PC-3 (cell line): Measurements from ENCODE around the gene PRSS50. TPM values are rescaled to one million over a fixed set of nuclear protein-coding genes. Genes with fewer than 3 reads are reported as not detected.
A peak's percentile ranks its signal among the peaks of the same experiment; 100 is the strongest.

ENCODE experiments used
- ATAC-seq: fragments of 200-7000 bp; cut with Tn5 transposase; 2 replicates; pipeline ENCODE4 v1.9.1; 2020; ENCODE audit warnings: mild to moderate bottlenecking, moderate library complexity
- Bru-seq: library from RNA; stranded (reverse); fragments of 400-500 nt; gene quantifications from one replicate; lab custom pipeline; 2021; lab: Mats Ljungman, UMichigan
- BruChase-seq, 2 experiments: library from RNA; stranded (reverse); fragments of 400-500 nt; gene quantifications; one replicate each; lab custom pipeline; 2021; lab: Mats Ljungman, UMichigan
- BruUV-seq: library from RNA; stranded (reverse); fragments of 400-500 nt; replicated peaks from 2 replicates; lab custom pipeline; 2021; lab: Mats Ljungman, UMichigan
- CTCF ChIA-PET: fragments of 300-600 bp; sonication (Branson Sonifier 250); formaldehyde crosslinking; loops from one replicate; lab custom pipeline; 2022; ENCODE audit warnings: antibody characterized with exemption; lab: Charles Lee
- POLR2A ChIA-PET: fragments of 300-600 bp; sonication (Branson Sonifier 250); formaldehyde crosslinking; loops from one replicate; lab custom pipeline; 2022; ENCODE audit warnings: antibody characterized with exemption; ENCODE audit not compliant: unreplicated experiment; lab: Charles Lee
- DNase-seq: peaks from one replicate; pipeline ENCODE4 v3.0.0-alpha.2; 2015
- H2AFZ ChIP-seq: fragments of 300-600 bp; sonication (generic); 2 replicates; pipeline ENCODE4 v1.6.0; 2016; ENCODE audit warnings: antibody characterized with exemption, low read length
- H3F3A ChIP-seq: fragments of 300-600 bp; sonication (generic); one replicate; pipeline ENCODE4 v1.6.0; 2017; ENCODE audit warnings: antibody characterized with exemption, low read length, control low read depth, mild to moderate bottlenecking; ENCODE audit not compliant: unreplicated experiment
- H3K27ac ChIP-seq: fragments of 300-600 bp; sonication (generic); 2 replicates; pipeline ENCODE4 v1.5.1; 2016; ENCODE audit warnings: mild to moderate bottlenecking, low read length
- H3K27me3 ChIP-seq: fragments of 300-600 bp; sonication (generic); 2 replicates; pipeline ENCODE4 v1.6.1; 2016; ENCODE audit warnings: low read length, mixed read lengths
- H3K36me3 ChIP-seq: fragments of 300-600 bp; sonication (generic); 2 replicates; pipeline ENCODE4 v1.6.1; 2016; ENCODE audit warnings: low read depth, mixed run types, low read length, mixed read lengths
- H3K4me1 ChIP-seq: fragments of 300-600 bp; sonication (generic); 2 replicates; pipeline ENCODE4 v1.5.1; 2016; ENCODE audit warnings: low read length; ENCODE audit not compliant: insufficient read depth
- H3K4me2 ChIP-seq: fragments of 300-600 bp; sonication (generic); 2 replicates; pipeline ENCODE4 v1.6.0; 2016; ENCODE audit warnings: low read length
- H3K4me3 ChIP-seq: fragments of 300-600 bp; sonication (generic); 2 replicates; pipeline ENCODE4 v1.5.1; 2016; ENCODE audit warnings: mild to moderate bottlenecking, low read length, mixed read lengths
- H3K79me2 ChIP-seq: fragments of 300-600 bp; sonication (generic); 2 replicates; pipeline ENCODE4 v1.6.1; 2017; ENCODE audit warnings: low read length, mixed read lengths
- H3K9ac ChIP-seq: fragments of 300-600 bp; sonication (generic); 2 replicates; pipeline ENCODE4 v1.6.0; 2016; ENCODE audit warnings: mild to moderate bottlenecking, low read length
- H3K9me2 ChIP-seq: fragments of 300-600 bp; sonication (generic); replicated peaks from 2 replicates; pipeline ENCODE4 v1.6.1; 2016; ENCODE audit warnings: mixed run types, low read length, mixed read lengths
- H3K9me3 ChIP-seq: fragments of 300-600 bp; sonication (generic); 2 replicates; pipeline ENCODE4 v1.6.1; 2016; ENCODE audit warnings: low read length, mixed read lengths
- H4K20me1 ChIP-seq: fragments of 300-600 bp; sonication (generic); 2 replicates; pipeline ENCODE4 v1.6.1; 2016; ENCODE audit warnings: low read length, mixed read lengths
- EZH2 ChIP-seq: fragments of 300-600 bp; sonication (generic); IDR thresholded peaks from one replicate; pipeline ENCODE4 v1.6.1; 2017; ENCODE audit warnings: antibody characterized with exemption, mild to moderate bottlenecking, low read length; ENCODE audit not compliant: unreplicated experiment
- EZH2phosphoT487 ChIP-seq: fragments of 300-600 bp; sonication (generic); IDR thresholded peaks from 2 replicates; pipeline ENCODE4 v1.6.1; 2018; ENCODE audit warnings: mild to moderate bottlenecking, antibody characterized with exemption, low read length, borderline replicate concordance
- intact Hi-C: fragments of 100-400 bp; cut with micrococcal nuclease; formaldehyde crosslinking; loops from 2 replicates; pipeline ENCODE4 v1.9.0; 2023
- long read RNA-seq: library from polyadenylated mRNA; unstranded; transcript quantifications from one replicate; pipeline ENCODE4 v2.0.0, GENCODE V29; 2021; ENCODE audit not compliant: unreplicated experiment
- total RNA-seq: library from RNA; depleted of rRNA; stranded (reverse); fragments of >200 nt; gene quantifications from 2 replicates; pipeline ENCODE4 v1.2.3, GENCODE V29; 2014; rRNA removed
- TF ChIP-seq, protein P1 (sequence below): fragments of 300-600 bp; sonication (generic); conservative IDR thresholded peaks from 2 replicates; pipeline ENCODE4 v1.5.1; 2017; ENCODE audit warnings: antibody characterized with exemption, low read depth, mild to moderate bottlenecking, low read length

Gene PRSS50, protein sequence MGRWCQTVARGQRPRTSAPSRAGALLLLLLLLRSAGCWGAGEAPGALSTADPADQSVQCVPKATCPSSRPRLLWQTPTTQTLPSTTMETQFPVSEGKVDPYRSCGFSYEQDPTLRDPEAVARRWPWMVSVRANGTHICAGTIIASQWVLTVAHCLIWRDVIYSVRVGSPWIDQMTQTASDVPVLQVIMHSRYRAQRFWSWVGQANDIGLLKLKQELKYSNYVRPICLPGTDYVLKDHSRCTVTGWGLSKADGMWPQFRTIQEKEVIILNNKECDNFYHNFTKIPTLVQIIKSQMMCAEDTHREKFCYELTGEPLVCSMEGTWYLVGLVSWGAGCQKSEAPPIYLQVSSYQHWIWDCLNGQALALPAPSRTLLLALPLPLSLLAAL
- total RNA-seq (not detected in 2 replicates), Bru-seq, nascent RNA (percentile 13 among the genes with signal in this experiment), BruChase-seq, experiment 1, labeled RNA remaining after a 6-hour chase (percentile 13 among the genes with signal in this experiment), BruChase-seq, experiment 2, labeled RNA remaining after a 2-hour chase (percentile 13 among the genes with signal in this experiment)
- long read RNA-seq: 0 reads

DNA sequence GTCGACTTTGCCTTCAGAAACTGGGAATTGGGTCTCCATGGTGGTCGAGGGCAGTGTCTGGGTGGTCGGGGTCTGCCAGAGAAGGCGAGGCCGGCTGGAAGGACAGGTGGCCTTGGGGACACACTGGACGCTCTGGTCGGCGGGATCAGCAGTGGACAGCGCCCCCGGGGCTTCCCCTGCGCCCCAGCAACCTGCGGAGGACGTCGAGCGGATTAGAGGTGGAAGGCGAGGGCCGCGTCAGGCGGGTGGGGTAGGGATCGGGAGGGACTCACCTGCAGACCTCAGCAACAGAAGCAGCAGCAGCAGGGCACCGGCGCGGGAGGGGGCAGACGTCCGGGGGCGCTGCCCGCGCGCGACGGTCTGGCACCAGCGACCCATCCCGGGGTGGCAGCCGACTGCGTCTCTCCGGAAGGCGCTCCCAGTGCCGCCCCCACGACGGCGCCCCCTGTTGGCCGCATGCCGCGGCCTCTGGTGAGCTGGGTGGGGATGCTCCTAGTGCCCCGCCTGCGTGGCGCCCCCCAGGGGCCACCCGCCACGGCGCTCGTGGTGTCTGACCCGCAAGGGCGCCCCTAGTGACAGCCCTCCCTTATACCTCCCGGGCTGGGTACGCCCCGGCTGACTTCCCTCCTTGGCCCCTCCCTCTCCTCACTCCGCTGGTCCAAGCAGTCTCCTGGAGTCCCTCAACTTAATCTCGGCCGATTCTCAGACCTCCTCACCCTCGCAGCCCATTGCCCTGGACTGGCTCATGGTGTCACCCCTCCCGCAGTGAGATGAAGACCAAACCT is at the start of gene PRSS50:
Gene PRSS50, minus strand, starts transcription at position 423 of the 785 bp plus-strand sequence. Its CDS starts 45 bp downstream, at position 378.
- no TSS peak for BruUV-seq
- H3K4me1 ChIP-seq: no peaks in the 10 kb centered on the region
- H3K9ac ChIP-seq: no peak within 1 kb of the TSS
- H4K20me1 ChIP-seq: no peaks in the 10 kb centered on the region
- intact Hi-C loops: no loop called here
- no peak within 1 kb of the TSS for H3K27ac ChIP-seq
- ATAC-seq: no peak
- H3F3A ChIP-seq: no peaks in the 10 kb centered on the region
- H3K4me2 ChIP-seq: no peak within 1 kb of the TSS
- POLR2A ChIA-PET: no interaction called here
- H3K27me3 ChIP-seq: no peaks in the 10 kb centered on the region
- CTCF ChIA-PET: no interaction called here
- H2AFZ ChIP-seq: no peak within 1 kb of the TSS
- no peaks in the 10 kb centered on the region for H3K9me2 ChIP-seq
- no peaks in the 10 kb centered on the region for H3K9me3 ChIP-seq
- H3K4me3 ChIP-seq: no peak within 1 kb of the TSS
- H3K79me2 ChIP-seq: no peaks in the 10 kb centered on the region
- TF ChIP-seq, protein P1, sequence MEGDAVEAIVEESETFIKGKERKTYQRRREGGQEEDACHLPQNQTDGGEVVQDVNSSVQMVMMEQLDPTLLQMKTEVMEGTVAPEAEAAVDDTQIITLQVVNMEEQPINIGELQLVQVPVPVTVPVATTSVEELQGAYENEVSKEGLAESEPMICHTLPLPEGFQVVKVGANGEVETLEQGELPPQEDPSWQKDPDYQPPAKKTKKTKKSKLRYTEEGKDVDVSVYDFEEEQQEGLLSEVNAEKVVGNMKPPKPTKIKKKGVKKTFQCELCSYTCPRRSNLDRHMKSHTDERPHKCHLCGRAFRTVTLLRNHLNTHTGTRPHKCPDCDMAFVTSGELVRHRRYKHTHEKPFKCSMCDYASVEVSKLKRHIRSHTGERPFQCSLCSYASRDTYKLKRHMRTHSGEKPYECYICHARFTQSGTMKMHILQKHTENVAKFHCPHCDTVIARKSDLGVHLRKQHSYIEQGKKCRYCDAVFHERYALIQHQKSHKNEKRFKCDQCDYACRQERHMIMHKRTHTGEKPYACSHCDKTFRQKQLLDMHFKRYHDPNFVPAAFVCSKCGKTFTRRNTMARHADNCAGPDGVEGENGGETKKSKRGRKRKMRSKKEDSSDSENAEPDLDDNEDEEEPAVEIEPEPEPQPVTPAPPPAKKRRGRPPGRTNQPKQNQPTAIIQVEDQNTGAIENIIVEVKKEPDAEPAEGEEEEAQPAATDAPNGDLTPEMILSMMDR: peak; percentile 54
- TF ChIP-seq EZH2phosphoT487 (no peak), EZH2 (no peak)
- no peak for DNase-seq
- no peaks in the 10 kb centered on the region for H3K36me3 ChIP-seq

DNA sequence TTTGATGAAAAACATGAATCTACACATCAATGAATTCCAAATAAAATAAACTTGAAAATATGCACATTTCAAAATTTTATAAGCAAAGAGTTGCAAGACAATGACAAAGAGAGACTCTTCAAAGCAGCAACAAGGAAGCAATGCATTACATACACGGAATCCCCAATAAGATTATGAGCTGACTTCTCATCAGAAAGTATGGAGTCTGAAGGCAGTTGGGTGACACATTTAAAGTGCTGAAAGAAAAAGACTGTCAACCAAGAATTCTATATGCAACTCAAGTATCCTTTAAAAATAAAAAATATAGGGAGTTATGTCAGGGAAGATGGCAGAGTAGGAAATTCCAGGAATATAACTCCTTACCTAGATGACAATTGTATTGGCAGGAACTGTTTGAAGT is 46.5 kb upstream of the PRSS50 start:
- Histone ChIP-seq H3K4me2 (no peak overlapping the region), H3K9me2 (no peaks in the 10 kb centered on the region), H4K20me1 (no peaks in the 10 kb centered on the region), H3K4me1 (no peaks in the 10 kb centered on the region), H3K36me3 (no peaks in the 10 kb centered on the region), H3F3A (no peaks in the 10 kb centered on the region), H3K27ac (no peak overlapping the region), H3K9ac (no peak overlapping the region), H3K9me3 (0 out of 2 replicates have a peak, but pooled peaks cover 4% of the 10 kb centered on the region), H2AFZ (no peak overlapping the region), H3K27me3 (no peaks in the 10 kb centered on the region), H3K79me2 (no peaks in the 10 kb centered on the region), H3K4me3 (no peak overlapping the region)
- no TSS peak for BruUV-seq
- DNase-seq: no peak
- TF ChIP-seq EZH2phosphoT487 (no peak), EZH2 (no peak)
- TF ChIP-seq, protein P1: no peak
- ChIA-PET POLR2A (no interaction called here), CTCF (no interaction called here)
- ATAC-seq: no peak
- intact Hi-C loops: no loop called here
